Suprapubic skin (tissue), 4 donors: ENCODE measurements around the gene AMPD3. TPM values are rescaled to one million over a fixed set of nuclear protein-coding genes. Genes with fewer than 3 reads are reported as not detected.

Experiments
- DNase-seq, 2 donors: peaks; one replicate each; pipeline ENCODE4 v3.0.0-alpha.2; 2019; ENCODE audit warnings: low spot score in 2 of 2
- H3K27ac ChIP-seq: fragments of 200-600 bp; sonication (generic); one replicate; pipeline ENCODE4 v1.5.1; 2019
- H3K27me3 ChIP-seq: fragments of 200-600 bp; sonication (generic); one replicate; pipeline ENCODE4 v1.5.1; 2019
- H3K36me3 ChIP-seq: fragments of 200-600 bp; sonication (generic); one replicate; pipeline ENCODE4 v1.5.1; 2019
- H3K4me1 ChIP-seq: fragments of 200-600 bp; sonication (generic); one replicate; pipeline ENCODE4 v1.5.1; 2019
- H3K4me3 ChIP-seq: fragments of 200-600 bp; sonication (generic); one replicate; pipeline ENCODE4 v1.5.1; 2019; ENCODE audit warnings: mild to moderate bottlenecking
- H3K9me3 ChIP-seq: fragments of 200-600 bp; sonication (generic); one replicate; pipeline ENCODE4 v1.5.1; 2019
- EP300 ChIP-seq: sonication (generic); formaldehyde crosslinking; IDR thresholded peaks from one replicate; pipeline ENCODE4 v1.6.1; 2017; ENCODE audit warnings: antibody characterized with exemption
- POLR2A ChIP-seq, 2 donors: fragments of 450-650 bp; IDR thresholded peaks; one replicate each; pipeline ENCODE4 v1.6.1; 2017; ENCODE audit warnings: antibody characterized with exemption in 2 of 2, mild to moderate bottlenecking in 2 of 2, moderate library complexity in 2 of 2
- POLR2AphosphoS5 ChIP-seq, 3 donors: sonication (generic); formaldehyde crosslinking; IDR thresholded peaks; one replicate each; pipeline ENCODE4 v1.6.1; 2017; ENCODE audit warnings: antibody characterized with exemption in 3 of 3
- WGBS: methylation state at CpG from one replicate; pipeline ENCODE4 v1.1.5; 2018; 5-methylcytosine and 5-hydroxymethylcytosine counted together
- total RNA-seq, 4 donors: library from RNA; depleted of rRNA; stranded (reverse); fragments of >200 nt; gene quantifications; one replicate each; pipeline ENCODE4 v1.1.0, GENCODE V29; 2016
- TF ChIP-seq, protein P1 (sequence below), 2 donors: fragments of 200-600 bp in 1 of 2; fragments of 450-650 bp in 1 of 2; sonication (generic) in 1 of 2; IDR thresholded peaks; one replicate each; pipeline ENCODE4 v1.5.1; 2016 to 2019; ENCODE audit warnings: antibody characterized with exemption in 2 of 2, mild to moderate bottlenecking in 1 of 2, moderate library complexity in 1 of 2

AMPD3 gene
- total RNA-seq, 4 donors from 2014 or later, result 23.5 to 51.7 (median 27.4) TPM

DNA sequence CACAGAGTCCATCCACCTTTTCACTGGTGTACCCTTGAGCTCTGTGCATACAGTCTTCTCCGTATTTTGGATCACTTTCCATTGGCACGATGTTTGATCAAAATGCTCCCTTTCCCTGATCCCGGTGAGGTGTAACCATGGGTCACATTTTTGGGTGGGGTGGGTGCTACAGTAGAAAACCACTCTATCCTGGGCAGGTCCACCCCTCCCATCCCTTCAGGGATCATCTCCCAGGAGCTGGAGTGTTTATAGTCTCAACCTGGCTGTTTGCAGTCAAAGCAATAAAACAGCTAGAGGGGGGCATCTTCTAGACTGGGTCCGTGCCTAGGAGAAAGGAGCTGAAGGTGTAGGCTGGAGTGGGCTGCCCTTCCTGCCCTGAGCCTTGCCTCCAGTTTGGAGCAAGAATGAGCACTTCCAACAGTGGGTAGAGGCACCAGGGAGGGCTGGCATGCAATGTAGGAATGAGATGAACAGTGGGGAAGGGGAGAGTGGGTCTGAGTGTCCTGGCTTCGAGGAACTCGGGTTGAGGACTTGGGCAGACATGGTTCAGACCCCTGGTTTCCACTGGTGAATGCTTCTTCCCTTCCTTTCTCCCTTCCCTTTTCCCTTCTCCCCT, 47.1 kb downstream of the AMPD3 start:
- TF ChIP-seq POLR2A (IDR thresholded peaks at IDR 0.05), result no peak
- TF ChIP-seq, protein P1, sequence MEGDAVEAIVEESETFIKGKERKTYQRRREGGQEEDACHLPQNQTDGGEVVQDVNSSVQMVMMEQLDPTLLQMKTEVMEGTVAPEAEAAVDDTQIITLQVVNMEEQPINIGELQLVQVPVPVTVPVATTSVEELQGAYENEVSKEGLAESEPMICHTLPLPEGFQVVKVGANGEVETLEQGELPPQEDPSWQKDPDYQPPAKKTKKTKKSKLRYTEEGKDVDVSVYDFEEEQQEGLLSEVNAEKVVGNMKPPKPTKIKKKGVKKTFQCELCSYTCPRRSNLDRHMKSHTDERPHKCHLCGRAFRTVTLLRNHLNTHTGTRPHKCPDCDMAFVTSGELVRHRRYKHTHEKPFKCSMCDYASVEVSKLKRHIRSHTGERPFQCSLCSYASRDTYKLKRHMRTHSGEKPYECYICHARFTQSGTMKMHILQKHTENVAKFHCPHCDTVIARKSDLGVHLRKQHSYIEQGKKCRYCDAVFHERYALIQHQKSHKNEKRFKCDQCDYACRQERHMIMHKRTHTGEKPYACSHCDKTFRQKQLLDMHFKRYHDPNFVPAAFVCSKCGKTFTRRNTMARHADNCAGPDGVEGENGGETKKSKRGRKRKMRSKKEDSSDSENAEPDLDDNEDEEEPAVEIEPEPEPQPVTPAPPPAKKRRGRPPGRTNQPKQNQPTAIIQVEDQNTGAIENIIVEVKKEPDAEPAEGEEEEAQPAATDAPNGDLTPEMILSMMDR (IDR thresholded peaks at IDR 0.05), result no peak
- TF ChIP-seq POLR2AphosphoS5 (IDR thresholded peaks at IDR 0.05), result no peak
- no peak for TF ChIP-seq EP300
- H3K9me3 ChIP-seq, result no peaks in the 10 kb centered on the region
- H3K4me3 ChIP-seq, result no peak overlapping the region
- peaks cover 29% of the 10 kb centered on the region for H3K4me1 ChIP-seq
- no peak overlapping the region for H3K27ac ChIP-seq
- WGBS, result 80% methylated on average over 6 of the region's 6 CpGs
- H3K27me3 ChIP-seq, result no peaks in the 10 kb centered on the region
- peak in 1 of 2 donors; percentile 69 for DNase-seq
- peaks cover 23% of the 10 kb centered on the region for H3K36me3 ChIP-seq

DNA sequence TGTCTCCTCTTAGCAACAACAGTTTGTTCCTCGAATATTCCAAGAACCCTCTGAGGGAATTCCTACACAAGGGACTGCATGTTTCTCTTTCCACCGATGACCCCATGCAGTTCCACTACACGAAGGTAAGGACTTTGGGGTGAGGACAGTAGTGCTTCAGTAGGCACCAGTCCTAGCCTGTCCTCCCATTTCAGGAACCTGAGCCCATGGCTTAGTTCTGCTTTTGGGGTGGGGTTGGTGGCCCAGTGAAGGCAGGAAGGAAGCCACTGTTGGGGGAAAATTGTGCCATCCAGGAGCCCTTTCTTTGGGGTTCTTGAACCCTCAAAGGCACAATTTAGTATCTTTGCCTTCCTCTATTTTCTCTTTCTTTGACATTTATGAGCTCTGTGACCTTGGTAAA, 47.7 kb downstream of the AMPD3 start:
- DNase-seq, result no peak
- Histone ChIP-seq H3K4me3 (no peak overlapping the region), H3K9me3 (no peaks in the 10 kb centered on the region), H3K4me1 (peaks cover 29% of the 10 kb centered on the region), H3K27ac (no peak overlapping the region), H3K36me3 (peaks cover 23% of the 10 kb centered on the region), H3K27me3 (no peaks in the 10 kb centered on the region)
- 86% methylated on average over 3 of the region's 3 CpGs for WGBS
- TF ChIP-seq POLR2A (IDR thresholded peaks at IDR 0.05), result no peak
- TF ChIP-seq, protein P1 (IDR thresholded peaks at IDR 0.05), result no peak
- no peak for TF ChIP-seq EP300
- no peak for TF ChIP-seq POLR2AphosphoS5 (IDR thresholded peaks at IDR 0.05)

DNA sequence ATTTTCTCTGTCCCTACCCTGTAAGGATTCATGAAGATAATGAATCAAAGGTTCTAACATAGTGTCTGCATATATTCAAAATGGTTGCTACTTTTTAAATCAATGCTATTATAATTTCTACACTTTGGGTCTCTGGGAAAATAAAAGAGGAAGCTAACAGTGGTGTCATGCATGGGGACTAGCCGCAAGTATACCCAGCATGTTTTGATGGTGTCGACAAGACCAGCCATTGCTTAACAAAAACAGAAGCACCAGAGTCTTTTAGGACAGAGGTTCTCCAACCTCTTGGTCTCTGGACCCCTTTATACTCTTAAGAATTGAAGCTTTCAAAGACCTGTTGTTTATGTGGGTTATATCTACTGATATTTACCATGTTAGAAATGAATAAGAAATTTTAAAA, 48.2 kb downstream of the AMPD3 start:
- no peaks in the 10 kb centered on the region for H3K9me3 ChIP-seq
- no peak overlapping the region for H3K4me3 ChIP-seq
- DNase-seq, result no peak
- peaks cover 29% of the 10 kb centered on the region for H3K4me1 ChIP-seq
- H3K27ac ChIP-seq, result no peak overlapping the region
- TF ChIP-seq POLR2A (IDR thresholded peaks at IDR 0.05), result no peak
- TF ChIP-seq, protein P1 (IDR thresholded peaks at IDR 0.05), result no peak
- TF ChIP-seq EP300, result no peak
- TF ChIP-seq POLR2AphosphoS5 (IDR thresholded peaks at IDR 0.05), result no peak
- H3K36me3 ChIP-seq, result peaks cover 23% of the 10 kb centered on the region
- 76% methylated on average over 2 of the region's 2 CpGs for WGBS
- no peaks in the 10 kb centered on the region for H3K27me3 ChIP-seq

DNA sequence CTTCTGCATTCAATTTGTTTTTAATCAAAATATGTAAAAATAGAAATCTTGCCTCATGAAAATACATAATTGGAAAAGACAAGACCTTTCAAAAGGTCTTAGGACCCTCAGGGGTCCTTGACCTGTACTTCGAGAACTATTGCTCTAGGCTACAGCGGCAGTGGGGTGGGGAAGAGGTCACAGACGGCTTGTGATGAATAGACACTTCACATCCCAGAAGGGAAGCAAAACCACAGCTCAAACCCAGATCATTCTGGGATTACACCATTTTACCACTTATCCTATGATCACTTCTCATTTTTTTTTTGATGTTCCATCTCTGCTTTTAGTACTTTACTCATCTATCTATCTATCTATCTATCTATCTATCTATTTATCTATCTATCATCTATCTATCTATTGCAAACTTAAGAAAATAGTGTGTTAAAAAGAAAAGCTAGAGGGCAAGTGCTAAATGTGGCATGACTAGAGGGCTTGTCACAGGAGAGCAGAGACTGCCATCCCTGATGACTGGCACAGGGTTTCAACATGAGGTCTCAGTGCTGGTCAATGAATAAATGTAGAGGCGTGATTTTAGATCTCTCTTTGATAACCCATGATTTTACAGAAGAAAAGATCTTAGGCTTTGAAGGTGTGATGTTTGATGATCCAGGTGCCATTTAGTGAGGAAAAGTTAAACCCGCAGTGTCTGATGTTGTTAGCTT, 48.9 kb downstream of the AMPD3 start:
- H3K4me3 ChIP-seq, result no peak overlapping the region
- no peak overlapping the region for H3K27ac ChIP-seq
- no peak for TF ChIP-seq EP300
- TF ChIP-seq, protein P1 (IDR thresholded peaks at IDR 0.05), result no peak
- no peak for TF ChIP-seq POLR2AphosphoS5 (IDR thresholded peaks at IDR 0.05)
- TF ChIP-seq POLR2A (IDR thresholded peaks at IDR 0.05), result no peak
- no peak for DNase-seq
- peaks cover 23% of the 10 kb centered on the region for H3K36me3 ChIP-seq
- peaks cover 29% of the 10 kb centered on the region for H3K4me1 ChIP-seq
- H3K27me3 ChIP-seq, result no peaks in the 10 kb centered on the region
- no peaks in the 10 kb centered on the region for H3K9me3 ChIP-seq
- 79% methylated on average over 5 of the region's 5 CpGs for WGBS

DNA sequence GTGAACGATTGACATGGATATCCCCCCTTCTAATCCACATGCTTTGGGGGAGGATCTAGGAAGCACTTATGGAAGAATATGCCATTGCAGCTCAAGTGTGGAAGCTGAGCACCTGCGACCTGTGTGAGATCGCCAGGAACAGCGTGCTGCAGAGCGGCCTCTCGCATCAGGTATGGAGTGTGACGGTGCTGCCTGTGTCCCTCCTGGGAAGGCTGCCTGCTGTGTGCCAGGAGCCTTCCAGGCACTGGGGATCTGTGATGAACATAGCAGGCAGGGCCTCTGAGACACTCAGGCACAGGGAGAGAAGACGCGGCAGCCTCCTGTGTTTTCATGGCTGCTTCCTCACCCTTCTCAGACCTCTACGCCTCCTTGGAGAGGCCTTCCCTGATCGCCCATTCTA, 49.4 kb downstream of the AMPD3 start:
- H3K27me3 ChIP-seq, result no peaks in the 10 kb centered on the region
- no peaks in the 10 kb centered on the region for H3K9me3 ChIP-seq
- H3K27ac ChIP-seq, result no peak overlapping the region
- peaks cover 23% of the 10 kb centered on the region for H3K36me3 ChIP-seq
- no peak overlapping the region for H3K4me3 ChIP-seq
- H3K4me1 ChIP-seq, result peaks cover 24% of the 10 kb centered on the region
- no peak for TF ChIP-seq POLR2A (IDR thresholded peaks at IDR 0.05)
- TF ChIP-seq EP300, result no peak
- no peak for TF ChIP-seq POLR2AphosphoS5 (IDR thresholded peaks at IDR 0.05)
- TF ChIP-seq, protein P1 (IDR thresholded peaks at IDR 0.05), result no peak
- no peak for DNase-seq
- WGBS, result 94% methylated on average over 11 of the region's 11 CpGs
